Lung (tissue), 12 donors: ENCODE results near the gene NFYC. TPM values are rescaled to one million over a fixed set of nuclear protein-coding genes. Genes with fewer than 3 reads are reported as not detected.

Source experiments
- ATAC-seq: fragments of 200-7000 bp; cut with Tn5 transposase; one replicate; pipeline ENCODE4 v1.9.1; 2020; ENCODE audit warnings: moderate number of reproducible peaks; ENCODE audit not compliant: insufficient read depth, low FRiP score
- DNase-seq, 3 donors: peaks; one replicate each; pipeline ENCODE4 v3.0.0-alpha.2; 2013 to 2017
- H3K27ac ChIP-seq, 2 donors: one replicate each; pipeline ENCODE4 v1.5.1; 2013; ENCODE audit warnings: mild to moderate bottlenecking in 2 of 2, moderate library complexity in 2 of 2, control low read depth in 1 of 2, inconsistent platforms in 1 of 2, low read depth in 1 of 2, low read length in 1 of 2
- H3K27me3 ChIP-seq, 3 donors: one replicate each; pipeline ENCODE4 v1.5.1; 2013; ENCODE audit warnings: low read length in 2 of 3; ENCODE audit not compliant: control insufficient read depth in 3 of 3, insufficient read depth in 3 of 3
- H3K36me3 ChIP-seq, 4 donors: one replicate each; pipeline ENCODE4 v1.5.1; 2013; ENCODE audit warnings: low read length in 4 of 4, mild to moderate bottlenecking in 1 of 4, moderate library complexity in 1 of 4; ENCODE audit not compliant: control insufficient read depth in 4 of 4, insufficient read depth in 4 of 4
- H3K4me1 ChIP-seq, 5 donors: one replicate each; pipeline ENCODE4 v1.5.1; 2013; ENCODE audit warnings: low read length in 5 of 5, mild to moderate bottlenecking in 2 of 5, moderate library complexity in 1 of 5; ENCODE audit not compliant: control insufficient read depth in 5 of 5, insufficient read depth in 5 of 5
- H3K4me3 ChIP-seq: one replicate; pipeline ENCODE4 v1.5.1; 2013; ENCODE audit warnings: mild to moderate bottlenecking, control low read depth, moderate library complexity
- H3K9ac ChIP-seq, 2 donors: one replicate each; pipeline ENCODE4 v1.5.1; 2013; ENCODE audit warnings: low read length in 2 of 2, control low read depth in 1 of 2; ENCODE audit not compliant: insufficient read depth in 1 of 2
- H3K9me3 ChIP-seq, 4 donors: one replicate each; pipeline ENCODE4 v1.5.1; 2013; ENCODE audit warnings: low read length in 3 of 4, mild to moderate bottlenecking in 1 of 4, moderate library complexity in 1 of 4; ENCODE audit not compliant: control insufficient read depth in 4 of 4, insufficient read depth in 3 of 4
- CTCF ChIP-seq: IDR thresholded peaks from 2 replicates; pipeline ENCODE4 v1.5.1; 2012; ENCODE audit warnings: mild to moderate bottlenecking; ENCODE audit errors: control extremely low read depth, extremely low read depth
- WGBS, 2 donors: extraction: QIAGEN DNeasy Blood & Tissue Kit; methylation state at CpG; one replicate each; pipeline ENCODE4 v1.1.7; 2013; 5-methylcytosine and 5-hydroxymethylcytosine counted together
- polyA plus RNA-seq, 2 donors: library from polyadenylated mRNA; stranded (reverse); fragments of 200-250 nt; gene quantifications; one replicate each; pipeline ENCODE4 v1.2.1, GENCODE V29; 2013
- total RNA-seq, 2 donors: library from RNA; depleted of rRNA in 1 of 2; stranded (reverse); fragments of >200 nt in 1 of 2; gene quantifications; one replicate each; pipeline ENCODE4 v1.2.1, GENCODE V29; 2014 to 2021
- donor health status: control.
- donor health status: control.
- donor health status: Bipolar disorder and iron deficiency.
- donor health status: healthy.
- donor health status: DM: yes; HTN: yes; CAD: no.

The NFYC gene
- total and polyA plus RNA-seq, 4 donors = 28.6 to 69.5 (median 50.3) TPM

GRCh38 chr1:40690771-40691537, 550 bp upstream of the NFYC start:
- Histone ChIP-seq H3K4me3 (peak overlapping the region; percentile 35), H3K27me3 (no peaks in the 10 kb centered on the region), H3K36me3 (peaks cover 0 to 2% (median under 1%) of the 10 kb centered on the region in 4 donors), H3K9me3 (no peaks in the 10 kb centered on the region), H3K27ac (peak overlapping the region; percentile 85 to 99), H3K4me1 (peaks cover 0 to 22% (median 2%) of the 10 kb centered on the region in 5 donors), H3K9ac (peak overlapping the region; percentile 72 to 87)
- WGBS, 2 donors = 22% methylated on average over 18 of the region's 18 CpGs
- no peak for TF ChIP-seq CTCF
- DNase-seq = no peak
- ATAC-seq = no peak

- peak overlapping the region; percentile 74 for H3K4me3 ChIP-seq
- H3K4me1 ChIP-seq = peaks cover 0 to 33% (median 2%) of the 10 kb centered on the region in 5 donors
- no peaks in the 10 kb centered on the region for H3K27me3 ChIP-seq
- H3K9ac ChIP-seq = peak overlapping the region; percentile 65 to 72
- DNase-seq (peak in 1 of 3 donors; percentile 43), ATAC-seq (peak; percentile 1)
- H3K9me3 ChIP-seq = no peaks in the 10 kb centered on the region
- 2 to 4% methylated on average over 9 of the region's 9 CpGs for WGBS, 2 donors
- TF ChIP-seq CTCF = no peak
- H3K27ac ChIP-seq = peak overlapping the region; percentile 95 to 99
- H3K36me3 ChIP-seq = peaks cover 0 to 2% (median 0%) of the 10 kb centered on the region in 4 donors
Observed at GRCh38 chr1:40692429-40692895, 958 bp downstream of the NFYC start.

GRCh38 chr1:40693425-40693824, 1.9 kb downstream of the NFYC start:
- DNase-seq (no peak), ATAC-seq (no peak)
- Histone ChIP-seq H3K9me3 (no peaks in the 10 kb centered on the region), H3K27ac (no peak overlapping the region), H3K9ac (no peak overlapping the region), H3K27me3 (no peaks in the 10 kb centered on the region), H3K4me1 (peaks cover 0 to 33% (median 2%) of the 10 kb centered on the region in 5 donors), H3K4me3 (no peak overlapping the region), H3K36me3 (peaks cover 0 to 2% (median 0%) of the 10 kb centered on the region in 4 donors)
- TF ChIP-seq CTCF = no peak
- 93 to 95% methylated on average over 1 of the region's 1 CpG for WGBS, 2 donors
